ENCODE results near the gene ELF1.

Gene ELF1

DNA sequence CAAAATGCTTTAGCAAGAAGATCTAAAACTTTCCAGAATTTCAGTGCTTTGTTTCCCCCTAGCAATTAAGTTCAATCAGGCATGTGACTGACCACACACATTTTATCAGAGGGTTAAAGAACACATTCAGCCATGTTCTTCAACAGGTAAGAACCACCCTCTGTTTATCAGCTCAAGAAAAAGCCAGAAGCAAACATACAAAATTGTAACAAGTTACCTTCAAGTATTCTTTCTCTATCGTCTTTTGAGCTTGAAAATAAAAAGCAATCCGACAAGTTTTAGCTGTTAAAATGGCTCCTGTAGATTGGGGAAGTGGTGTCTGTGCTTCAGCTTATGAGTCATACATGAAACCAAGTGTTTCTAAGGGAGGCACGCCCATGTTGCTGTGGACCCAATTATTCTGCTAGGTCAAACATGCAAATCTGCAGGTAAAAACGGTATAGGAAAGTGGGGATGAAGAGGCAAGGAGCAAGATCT is at the start of gene ELF1:
ELF1 (minus strand) TSS at position 306 of the 477 bp plus-strand sequence. CDS start 37,262 bp downstream, outside the sequence.
- DNase-seq, result no peak

DNA sequence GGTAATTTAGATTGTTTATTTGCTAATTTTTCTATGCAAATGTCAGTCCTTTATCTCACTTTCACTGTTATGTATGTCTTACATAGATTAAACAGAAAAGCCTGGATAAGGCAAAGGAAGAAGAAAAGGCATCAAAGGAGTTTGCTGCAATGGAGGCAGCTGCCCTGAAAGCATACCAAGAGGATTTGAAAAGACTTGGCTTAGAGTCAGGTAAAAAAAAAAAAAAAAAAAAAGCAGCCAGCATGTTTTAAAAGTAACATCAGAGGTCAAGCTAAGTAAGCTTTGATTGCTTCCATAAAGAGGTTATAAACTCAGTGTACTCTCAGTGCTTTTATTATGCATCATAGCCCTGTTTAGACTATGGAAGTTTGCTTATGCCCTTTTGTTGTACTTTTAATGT is 46.0 kb upstream of the ELF1 start:
- DNase-seq, result no peak

DNA sequence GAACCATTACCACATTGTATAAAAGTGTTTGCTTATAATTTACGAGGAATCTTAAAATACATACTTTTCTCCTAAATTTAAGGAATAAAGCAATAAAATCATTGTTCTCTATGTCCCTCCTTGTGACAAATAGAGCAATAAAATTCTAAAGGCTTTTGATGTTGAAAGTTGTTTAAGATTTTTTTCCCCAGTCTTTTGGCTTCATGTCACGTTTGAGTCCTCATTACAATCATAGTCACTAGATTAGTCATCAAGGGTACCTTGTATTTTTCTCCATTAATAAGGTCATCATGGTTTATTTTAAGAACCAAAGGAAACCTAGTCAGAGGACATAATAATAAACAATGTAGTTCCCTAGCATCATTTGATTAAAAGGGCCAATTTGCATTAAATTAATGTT is 45.4 kb upstream of the ELF1 start:
- DNase-seq, result no peak

DNA sequence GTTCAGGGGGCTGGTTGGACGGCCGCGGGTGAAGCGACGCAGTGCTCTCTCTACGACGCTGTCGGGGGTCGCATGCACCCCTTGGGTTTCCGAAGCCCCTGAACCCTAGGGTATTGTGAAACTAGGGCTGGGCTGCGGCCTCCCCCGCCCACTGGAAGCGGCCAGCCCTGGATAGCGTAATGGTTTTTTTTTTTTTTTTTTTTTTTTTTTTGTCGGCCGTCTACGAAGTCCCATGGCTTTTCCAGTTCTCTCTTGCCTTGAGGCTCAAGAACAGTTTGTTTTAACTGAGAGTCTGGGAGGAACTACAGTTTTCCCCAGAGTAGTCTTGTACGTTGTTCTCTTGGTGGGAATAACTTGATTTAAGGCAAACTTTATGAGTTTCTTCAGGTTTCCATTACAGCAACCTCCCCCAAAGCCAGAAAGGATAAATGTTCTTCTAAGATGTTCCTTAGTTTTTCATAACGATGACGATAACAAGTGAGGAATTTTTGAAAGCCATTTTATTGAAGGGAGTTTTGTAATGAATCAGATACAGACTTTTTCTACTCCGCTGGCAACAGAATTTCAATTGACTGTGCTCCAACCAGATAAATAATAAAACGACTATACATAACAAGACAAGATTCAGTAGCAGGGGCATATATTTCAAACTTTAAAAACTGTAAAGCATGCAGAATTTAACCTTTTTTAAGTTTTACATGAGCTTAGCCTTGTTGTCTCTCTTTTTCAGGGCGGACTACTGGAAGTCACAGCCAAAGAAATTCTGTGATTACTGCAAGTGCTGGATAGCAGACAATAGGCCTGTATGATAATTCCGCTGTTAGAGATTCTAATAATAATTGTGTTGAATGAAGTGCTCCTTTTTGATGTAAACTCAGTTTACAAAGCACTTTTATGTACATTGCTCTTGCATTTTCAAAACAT is 43.1 kb upstream of the ELF1 start:
- DNase-seq, result peak in 11 of 58 donors; percentile 13 to 83 (median 66)

DNA sequence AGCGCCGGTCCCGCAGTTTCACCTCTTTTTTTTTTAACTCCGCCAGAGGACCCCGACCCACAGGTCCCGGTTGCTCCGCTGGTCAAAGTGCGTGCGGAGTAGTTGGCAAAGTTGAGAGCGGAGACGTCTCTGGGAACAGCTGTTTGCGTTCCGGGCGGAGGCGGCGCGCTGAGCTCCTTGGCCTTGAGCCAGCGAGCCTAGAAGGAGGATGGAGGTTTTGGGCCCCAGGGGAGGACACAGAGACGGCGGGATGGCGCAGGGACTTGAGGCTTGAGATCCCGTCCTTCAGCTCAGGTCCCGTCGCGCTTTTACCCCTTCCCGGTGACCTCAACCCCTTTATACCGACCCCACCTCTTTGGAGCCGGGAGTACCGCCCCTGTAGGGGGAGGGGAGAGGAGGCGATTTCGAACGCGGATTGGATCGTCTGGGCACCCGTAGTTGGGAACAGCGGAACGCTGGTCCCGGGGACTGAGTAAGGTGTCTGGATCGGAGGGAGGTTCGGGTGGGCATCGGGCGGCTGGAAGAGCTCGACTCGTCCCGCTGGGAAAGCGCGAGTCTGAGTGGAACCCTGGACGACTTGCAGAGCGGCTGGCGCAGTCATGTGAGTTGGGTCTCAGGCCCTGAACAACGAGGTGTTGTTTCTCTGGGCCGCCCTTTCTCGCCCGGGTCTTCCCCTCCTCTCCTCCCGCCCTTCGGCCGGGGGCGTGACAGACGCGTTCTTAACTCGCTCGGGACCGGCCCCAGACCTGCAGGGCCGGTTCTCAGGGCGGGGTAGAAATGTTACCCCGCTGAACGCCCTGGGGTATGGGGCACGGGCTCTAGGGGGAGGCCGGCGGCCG is 42.2 kb upstream of the ELF1 start, which contains the start of gene WBP4:
WBP4 (plus strand) TSS at position 435 of the 839 bp plus-strand sequence; CDS start at position 600, 165 bp downstream.
- DNase-seq, result peak; percentile 60 to 99 (median 93)

DNA sequence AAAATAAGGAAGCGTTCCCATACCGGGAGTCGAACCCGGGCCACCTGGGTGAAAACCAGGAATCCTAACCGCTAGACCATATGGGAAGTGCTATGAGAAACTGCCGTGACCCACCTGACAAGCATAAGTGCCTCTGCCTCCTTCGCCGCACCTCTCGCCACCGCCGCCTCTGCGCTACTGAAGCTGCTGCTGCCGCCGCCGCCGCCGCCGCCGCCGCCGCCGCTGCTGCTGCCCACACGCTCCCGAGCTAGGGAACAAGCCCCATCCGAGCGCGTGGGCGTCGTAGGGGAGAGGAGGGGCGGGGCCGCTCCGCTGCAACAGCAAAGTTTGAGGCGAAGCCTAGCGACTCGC is 41.6 kb upstream of the ELF1 start:
- DNase-seq, result peak in 57 of 58 donors; percentile 43 to 93 (median 83)

DNA sequence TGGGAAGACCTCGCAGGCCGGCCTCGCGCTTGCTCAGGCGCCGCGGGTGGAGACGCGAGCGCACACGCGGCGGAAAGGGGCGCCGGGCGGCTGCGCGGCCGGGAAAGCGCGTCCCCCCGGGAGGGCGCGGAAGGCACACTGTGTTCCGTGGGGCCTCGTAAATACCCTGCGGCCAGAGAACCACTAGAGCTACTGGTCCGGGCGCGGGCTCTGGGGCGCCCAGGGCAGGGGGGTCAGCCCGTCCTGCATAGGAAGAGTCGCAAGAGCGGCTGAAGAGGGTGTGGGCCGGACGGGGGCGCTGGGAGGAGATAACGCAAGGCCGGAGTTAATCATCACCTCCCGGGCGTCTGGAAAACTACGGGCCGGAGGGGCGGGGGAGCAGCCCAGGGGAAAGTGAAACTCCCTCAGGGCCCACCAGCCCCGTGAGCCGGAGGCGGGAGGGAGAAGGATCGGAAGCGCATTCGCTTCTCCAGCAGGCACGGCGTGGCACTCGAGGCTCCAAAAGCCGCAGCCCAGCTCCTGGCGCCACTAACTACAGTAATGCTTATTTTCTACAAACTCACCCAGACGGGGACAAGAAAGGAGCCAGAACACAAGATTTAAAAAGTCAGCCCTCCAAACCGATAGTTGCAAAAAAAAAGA is 41.1 kb upstream of the ELF1 start:
- peak in 57 of 58 donors; percentile 36 to 93 (median 78) for DNase-seq

DNA sequence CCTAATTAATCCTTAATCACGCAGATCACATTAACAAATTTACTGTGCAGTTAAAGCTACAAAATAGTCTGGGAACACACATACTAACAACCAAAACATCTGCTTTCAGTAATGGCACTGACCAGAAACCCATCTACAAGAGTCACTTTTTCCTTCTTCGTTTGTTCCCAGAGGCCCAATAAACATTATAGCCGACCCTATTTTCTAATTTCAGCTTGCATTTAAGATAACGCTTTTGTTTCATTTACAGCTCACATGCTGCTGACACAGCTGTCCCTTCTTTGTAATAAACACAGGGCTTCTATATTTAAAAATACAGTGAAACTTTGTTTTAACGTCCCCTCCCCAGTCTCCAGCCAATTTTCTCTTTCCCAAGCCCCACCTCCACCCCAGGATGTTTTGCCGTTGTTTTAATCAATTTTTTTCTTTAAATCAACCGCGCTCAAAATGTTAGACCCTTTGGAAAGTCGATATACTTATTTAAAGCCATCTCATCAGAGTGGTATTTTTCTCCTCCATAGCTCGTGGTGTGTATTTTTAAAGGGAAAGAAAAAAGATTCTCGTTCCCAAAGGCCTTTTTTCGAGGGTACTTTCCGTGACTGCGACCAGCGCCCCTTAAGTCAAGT is 40.5 kb upstream of the ELF1 start:
- DNase-seq, result peak in 1 of 58 donors; percentile 50

DNA sequence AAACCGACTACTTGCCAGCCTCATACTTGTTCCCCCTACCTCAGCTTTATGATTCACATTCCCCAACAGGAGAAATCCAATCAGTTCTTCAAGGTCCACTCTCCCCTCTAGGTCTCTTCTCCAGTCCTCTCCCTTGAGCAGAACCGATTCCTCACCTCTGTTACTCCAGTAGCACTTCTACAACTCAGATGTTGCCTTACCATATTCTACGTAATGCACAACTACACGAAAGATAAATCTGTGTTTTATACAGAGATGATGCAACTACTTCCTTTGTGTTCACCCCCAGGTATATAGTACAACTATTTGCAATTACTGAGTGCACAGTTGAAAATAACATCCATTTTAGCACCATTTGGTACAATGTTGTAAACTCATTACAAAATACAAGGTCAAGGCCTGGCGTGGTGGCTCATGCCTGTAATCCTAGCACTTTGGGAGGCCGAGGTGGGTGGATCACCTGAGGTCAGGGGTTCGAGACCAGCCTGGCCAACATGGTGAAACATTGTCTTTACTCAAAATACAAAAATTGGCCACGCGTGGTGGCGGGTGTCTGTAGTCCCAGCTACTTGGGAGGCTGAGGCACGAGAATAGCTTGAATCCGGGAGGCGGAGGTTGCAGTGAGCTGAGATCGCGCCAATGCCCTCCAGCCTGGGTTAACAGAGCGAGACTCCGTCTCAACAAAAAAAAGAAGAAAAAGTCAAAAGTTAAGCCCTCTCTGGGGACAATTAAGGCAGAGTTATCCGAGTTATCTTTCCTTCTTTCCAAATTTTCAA is 39.4 kb upstream of the ELF1 start:
- no peak for DNase-seq

DNA sequence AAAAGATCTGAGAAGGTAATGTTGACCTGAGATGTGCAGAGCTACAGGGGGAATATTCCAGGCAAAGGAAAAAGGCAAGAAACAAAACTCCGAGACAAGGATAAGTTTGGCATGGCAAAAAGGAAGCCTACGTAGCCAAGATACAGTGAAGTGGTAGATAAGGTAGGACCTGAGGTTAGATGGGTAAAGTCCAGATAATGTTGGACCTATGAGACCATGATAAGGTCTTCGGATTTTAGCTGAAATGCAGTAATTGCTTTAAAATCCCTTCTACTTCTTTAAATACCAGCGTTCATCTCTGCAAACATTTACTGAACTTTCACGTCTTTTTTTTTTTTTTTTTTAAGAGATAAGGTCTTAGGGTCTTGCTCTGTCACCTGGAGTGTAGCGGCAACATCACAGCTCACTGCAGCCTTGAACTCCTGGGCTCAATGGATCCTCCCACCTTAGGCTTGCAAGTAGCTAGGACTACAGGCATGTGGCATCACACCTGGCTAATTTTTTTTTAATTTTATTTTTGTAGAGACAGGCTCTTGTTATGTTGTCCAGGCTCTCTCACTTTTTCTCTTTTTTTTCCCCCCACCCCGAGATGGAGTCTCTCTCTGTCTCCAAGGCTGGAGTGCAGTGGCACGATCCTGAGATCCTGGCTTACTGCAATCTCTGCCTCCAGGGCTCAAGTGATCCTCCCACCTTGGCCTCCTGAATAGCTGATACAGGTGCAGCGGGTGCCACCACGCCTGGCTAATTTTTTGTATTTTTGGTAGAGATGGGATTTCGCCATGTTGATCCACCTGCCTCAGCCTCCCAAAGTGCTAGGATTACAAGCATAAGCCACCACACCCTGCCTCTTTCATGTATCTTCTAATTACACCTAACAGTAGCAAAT is 38.0 kb upstream of the ELF1 start:
- DNase-seq, result no peak

DNA sequence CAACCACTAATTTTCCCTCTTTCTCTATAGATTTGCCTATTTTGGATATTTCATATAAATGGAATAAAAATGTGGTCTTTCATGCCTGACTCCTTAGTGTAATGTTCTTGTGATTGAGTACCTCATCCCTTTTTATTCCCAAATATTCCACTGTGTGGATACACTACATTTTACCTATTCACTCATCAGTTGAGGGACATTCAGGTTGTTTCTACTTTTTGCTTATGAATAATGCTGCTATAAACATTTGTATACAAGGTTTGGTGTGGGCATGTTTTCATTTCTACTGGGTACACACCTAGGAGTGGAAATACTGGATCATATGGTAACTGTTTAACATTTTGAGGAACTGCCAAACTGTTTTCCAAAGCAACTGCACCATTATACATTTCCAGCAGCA is 37.1 kb upstream of the ELF1 start:
- DNase-seq, result no peak

DNA sequence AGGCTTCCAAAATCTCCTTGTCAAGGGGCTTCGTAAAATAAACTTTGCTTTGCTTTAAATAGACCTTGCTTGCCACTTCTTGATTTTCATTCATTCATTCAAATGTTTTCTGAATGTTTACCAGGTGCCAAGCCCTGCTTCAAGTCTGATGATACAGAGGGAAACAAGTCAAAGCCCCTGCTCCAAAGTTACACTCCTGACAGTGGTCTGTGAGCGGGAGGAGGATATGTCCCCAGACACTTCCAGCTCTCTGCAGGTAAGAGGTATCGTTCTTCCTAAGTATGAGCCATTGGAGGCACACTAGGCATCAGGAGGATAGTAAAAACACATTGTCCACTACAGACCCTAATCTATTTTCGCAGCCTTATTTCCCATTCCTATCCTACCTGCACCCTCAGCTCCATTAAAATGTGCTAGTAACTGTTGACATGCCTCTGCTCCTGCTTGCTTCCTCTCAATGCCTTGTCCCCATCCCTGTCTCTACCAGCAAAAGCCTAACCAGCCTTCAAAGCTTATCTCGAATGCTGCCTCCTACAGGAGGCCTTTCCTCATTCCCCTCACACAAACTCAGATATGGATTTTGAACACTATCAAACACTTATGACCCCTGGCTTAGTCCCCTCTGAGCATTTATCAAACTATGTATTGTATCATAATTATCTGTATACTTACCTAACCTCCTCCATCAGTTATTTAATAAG is 36.0 kb upstream of the ELF1 start:
- no peak for DNase-seq

DNA sequence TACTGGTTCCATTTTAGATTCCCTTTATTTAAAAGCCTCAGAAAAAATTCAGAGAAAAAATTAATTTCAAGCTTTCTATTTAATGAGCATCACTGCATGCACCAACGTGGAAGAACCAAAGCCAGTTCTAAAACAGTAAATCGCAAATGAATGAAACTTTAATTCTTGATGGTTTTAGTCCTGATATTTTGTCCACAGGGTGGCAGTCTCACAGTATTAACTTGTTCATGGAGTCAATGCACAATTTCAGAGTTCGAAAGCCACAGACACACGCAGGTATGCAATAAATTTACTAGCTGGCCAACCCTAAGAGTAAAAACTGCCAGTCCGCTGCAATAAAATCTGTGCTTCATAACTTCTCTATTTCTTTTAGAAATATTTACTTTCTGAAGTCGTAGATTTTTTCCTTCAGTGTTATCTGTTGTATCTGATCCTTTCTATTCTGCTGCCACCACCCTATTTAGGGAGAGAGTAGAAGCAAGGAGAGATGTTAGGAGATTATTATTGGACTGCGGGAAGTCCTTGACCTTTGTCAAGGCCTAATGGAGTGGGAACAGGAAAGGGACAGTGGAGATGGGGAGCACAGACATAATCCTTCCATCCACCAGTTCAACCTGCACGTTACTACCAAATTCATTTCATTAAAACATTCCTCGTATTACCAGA is 35.2 kb upstream of the ELF1 start:
- peak in 1 of 58 donors; percentile 5 for DNase-seq

DNA sequence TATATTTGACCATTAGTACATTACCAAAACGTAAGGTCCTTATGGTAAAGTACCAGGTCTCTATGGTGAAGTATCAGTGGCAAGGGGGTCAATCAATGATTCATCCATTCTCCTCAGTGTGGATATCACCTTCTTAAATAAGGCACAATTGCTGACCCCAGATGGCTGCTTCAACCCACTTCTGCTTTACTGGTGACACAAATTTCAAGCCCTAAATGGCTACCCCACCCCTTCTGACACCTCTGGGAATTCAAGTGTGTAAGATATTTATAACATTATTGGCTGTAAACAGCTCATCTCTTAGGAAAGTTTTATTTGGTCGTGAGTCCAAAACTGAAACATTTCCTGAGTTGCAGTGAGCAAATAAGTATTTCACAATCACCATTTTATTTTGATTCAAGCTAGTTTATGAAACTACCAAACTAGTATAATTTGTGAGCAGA is 34.3 kb upstream of the ELF1 start:
- no peak for DNase-seq

DNA sequence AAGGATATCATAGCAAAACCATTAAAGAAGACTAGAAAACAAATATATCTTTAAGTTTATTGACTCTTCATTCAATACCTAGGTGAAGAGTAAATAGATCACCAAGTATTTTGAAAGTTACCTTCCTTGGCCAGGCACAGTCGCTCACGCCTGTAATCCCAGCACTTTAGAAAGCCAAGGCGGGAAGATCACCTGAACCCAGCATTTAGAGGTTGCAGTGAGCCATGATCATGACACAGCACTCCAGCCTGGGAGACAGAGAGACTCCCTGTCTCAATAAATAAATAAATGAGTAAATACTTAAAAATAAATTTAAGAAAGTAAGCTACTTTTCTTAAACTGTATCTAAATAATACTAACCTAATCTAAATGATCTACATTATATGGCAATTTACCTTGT is 33.3 kb upstream of the ELF1 start:
- DNase-seq, result no peak

DNA sequence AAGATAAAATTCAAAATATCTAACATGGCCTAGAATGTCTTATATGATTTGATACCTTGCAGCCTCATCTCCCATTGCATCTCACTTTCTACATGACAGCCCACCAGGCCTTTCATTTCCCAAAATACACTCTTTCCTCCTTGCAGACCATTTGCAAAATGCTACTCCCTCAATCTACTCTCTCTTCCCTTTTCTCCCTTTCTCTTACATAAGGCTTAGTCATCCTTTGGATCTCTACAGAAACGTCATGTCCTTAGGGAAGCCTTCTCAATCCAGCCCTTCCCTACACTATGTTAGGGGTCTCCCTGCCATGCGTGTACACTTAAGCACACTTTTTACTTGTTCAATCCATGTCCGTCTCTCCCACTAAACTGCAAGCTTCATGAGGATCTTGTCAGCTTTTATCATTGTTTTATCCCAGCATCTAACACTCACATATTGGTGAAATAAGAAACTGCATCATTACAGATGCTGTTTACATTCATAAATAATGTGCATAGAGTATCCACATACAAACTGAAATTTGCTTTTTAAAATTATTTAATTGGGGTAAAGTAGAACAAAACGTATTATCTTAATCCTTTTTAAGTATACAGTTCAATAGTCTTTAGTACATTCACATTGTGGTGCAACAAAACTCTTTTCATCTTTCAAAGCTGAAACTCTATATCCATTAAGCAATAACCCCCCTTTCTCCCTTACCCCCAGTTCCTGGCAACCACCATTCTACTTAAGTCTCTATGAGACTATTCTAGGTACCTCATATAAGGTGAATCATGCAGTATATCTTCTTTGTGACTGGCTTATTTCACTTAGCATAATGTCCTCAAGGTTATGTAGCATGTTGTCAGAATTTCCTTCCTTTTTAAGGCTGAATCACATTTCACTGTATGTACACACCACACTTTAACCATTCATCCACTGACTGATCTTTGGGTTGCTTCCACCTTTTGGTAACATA is 30.6 kb upstream of the ELF1 start:
- no peak for DNase-seq

DNA sequence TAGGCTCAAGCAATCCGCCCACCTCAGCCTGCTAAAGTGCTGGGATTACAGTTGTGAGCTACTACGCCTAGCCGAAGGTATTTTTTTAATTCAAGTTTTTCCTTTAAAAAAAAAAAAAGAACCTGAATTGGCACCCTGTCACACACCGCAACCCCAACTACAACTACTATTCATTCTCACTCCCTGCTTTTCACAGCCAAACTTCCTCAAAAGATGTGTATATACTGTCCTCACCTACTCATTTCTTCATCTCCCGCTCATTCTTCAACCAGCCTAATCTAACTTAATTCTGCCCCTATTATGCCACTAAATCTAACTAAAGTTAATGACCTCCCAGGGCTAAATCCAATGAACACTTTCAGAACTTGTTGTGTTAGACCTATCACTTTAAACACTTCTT is 29.5 kb upstream of the ELF1 start:
- no peak for DNase-seq

Data from anterior cingulate cortex (tissue), 58 donors.